ENCODE measurements around the gene PRM2. TPM values are rescaled to one million over a fixed set of nuclear protein-coding genes. Genes with fewer than 3 reads are reported as not detected.

The PRM2 gene
- total and polyA plus RNA-seq, 5 donors from 2014 or later: not detected

DNA sequence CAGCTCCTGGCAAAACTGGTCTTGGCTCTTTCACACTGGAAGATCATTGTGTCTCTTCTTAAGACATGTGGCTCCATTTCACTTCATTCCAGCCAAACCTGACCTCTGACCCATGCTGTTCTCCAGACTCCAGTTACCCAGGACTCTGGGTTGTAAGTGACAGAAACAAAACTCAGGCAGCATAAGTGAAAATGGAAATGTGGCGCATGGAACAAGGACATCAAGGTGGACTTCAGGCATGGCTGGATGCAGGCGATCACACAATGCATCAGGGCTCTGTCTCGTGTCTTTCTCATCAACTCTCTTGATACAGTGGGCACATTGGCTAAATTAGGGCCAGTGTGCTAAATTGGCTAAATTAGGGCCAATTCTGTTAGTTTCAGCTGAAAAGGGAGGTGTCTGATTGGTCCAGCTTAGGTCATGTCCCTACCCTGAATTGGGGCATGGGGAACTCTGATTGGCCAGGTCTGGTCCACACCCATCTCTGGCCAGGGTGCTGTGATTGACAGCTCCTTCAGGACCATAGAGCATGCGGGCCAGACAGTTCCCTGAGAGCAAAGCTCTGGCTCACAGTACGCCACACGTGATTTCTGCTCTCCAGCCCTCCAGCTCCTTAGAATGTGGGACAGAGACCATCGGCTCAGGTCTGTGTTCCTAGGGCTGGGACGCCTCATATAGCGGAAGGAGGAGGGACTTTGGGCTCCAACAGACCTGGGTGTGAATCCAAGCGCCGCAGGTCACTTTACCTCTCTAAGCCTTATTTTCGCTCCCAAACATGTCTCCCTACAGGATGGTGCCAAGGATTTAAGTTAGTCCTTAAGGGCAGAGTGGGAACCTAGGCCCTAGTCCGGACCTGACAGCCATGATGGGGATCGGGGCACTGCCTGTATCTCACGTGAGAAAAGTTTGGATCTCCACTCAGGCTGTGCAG is 37.7 kb downstream of the PRM2 start:
- ATAC-seq (ENCODE audit: low read depth in 2 of 2) (no peak), DNase-seq (no peak)
- Mint-ChIP-seq H3K27ac (no peak overlapping the region), H3K36me3 (no peaks in the 10 kb centered on the region), H3K4me1 (peaks cover 0 to 29% (median 20%) of the 10 kb centered on the region in 4 donors), H3K27me3 (no peaks in the 10 kb centered on the region), H3K4me3 (no peak overlapping the region), H3K9me3 (no peaks in the 10 kb centered on the region)
- H3K36me3 ChIP-seq (ENCODE audit: control insufficient read depth, insufficient read depth, low read length): no peaks in the 10 kb centered on the region
- no peak overlapping the region for H3K27ac ChIP-seq (ENCODE audit: insufficient read depth, low read length, poor library complexity, severe bottlenecking)
- no peak overlapping the region for H3K4me3 ChIP-seq (ENCODE audit: low read depth, low read length)
- H3K9me3 ChIP-seq (ENCODE audit: control insufficient read depth in 2 of 2, low read length in 2 of 2): no peaks in the 10 kb centered on the region
- peaks cover 21% of the 10 kb centered on the region for H3K4me1 ChIP-seq (ENCODE audit: control insufficient read depth, insufficient read depth, low read length, poor library complexity, severe bottlenecking)
- H3K27me3 ChIP-seq (ENCODE audit: control insufficient read depth, insufficient read depth, low read length): no peaks in the 10 kb centered on the region

- no peak overlapping the region for H3K4me3 ChIP-seq (ENCODE audit: low read depth, low read length)
- Mint-ChIP-seq H3K4me3 (no peak overlapping the region), H3K27me3 (peaks cover 5% of the 10 kb centered on the region), H3K27ac (peak overlapping the region in 1 of 3 donors; percentile 14), H3K4me1 (peaks cover 0 to 46% (median 31%) of the 10 kb centered on the region in 4 donors), H3K36me3 (no peaks in the 10 kb centered on the region), H3K9me3 (no peaks in the 10 kb centered on the region)
- H3K4me1 ChIP-seq (ENCODE audit: control insufficient read depth, insufficient read depth, low read length, poor library complexity, severe bottlenecking): peaks cover 36% of the 10 kb centered on the region
- H3K27me3 ChIP-seq (ENCODE audit: control insufficient read depth, insufficient read depth, low read length): no peaks in the 10 kb centered on the region
- ATAC-seq (ENCODE audit: low read depth in 2 of 2) (no peak), DNase-seq (no peak)
- no peaks in the 10 kb centered on the region for H3K9me3 ChIP-seq (ENCODE audit: control insufficient read depth in 2 of 2, low read length in 2 of 2)
- no peak overlapping the region for H3K27ac ChIP-seq (ENCODE audit: insufficient read depth, low read length, poor library complexity, severe bottlenecking)
- no peaks in the 10 kb centered on the region for H3K36me3 ChIP-seq (ENCODE audit: control insufficient read depth, insufficient read depth, low read length)
Observed at GRCh38 chr16:11236461-11237254, 39.6 kb downstream of the PRM2 start.

DNA sequence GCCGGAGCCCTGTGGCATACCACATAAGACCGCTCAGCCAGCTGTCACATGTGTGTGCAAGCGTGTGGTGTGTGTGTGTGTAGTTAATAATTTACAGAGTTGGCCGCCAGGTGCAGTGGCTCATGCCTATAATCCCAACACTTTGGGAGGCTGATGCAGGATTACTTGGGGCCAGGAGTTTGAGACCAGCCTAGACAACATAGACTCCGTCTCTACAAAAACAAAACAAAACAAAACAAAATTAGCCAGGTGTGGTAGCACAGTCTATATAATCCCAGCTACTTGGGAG is 40.6 kb downstream of the PRM2 start:
- peak overlapping the region; percentile 43 to 75 (median 58) for H3K27ac Mint-ChIP-seq

DNA sequence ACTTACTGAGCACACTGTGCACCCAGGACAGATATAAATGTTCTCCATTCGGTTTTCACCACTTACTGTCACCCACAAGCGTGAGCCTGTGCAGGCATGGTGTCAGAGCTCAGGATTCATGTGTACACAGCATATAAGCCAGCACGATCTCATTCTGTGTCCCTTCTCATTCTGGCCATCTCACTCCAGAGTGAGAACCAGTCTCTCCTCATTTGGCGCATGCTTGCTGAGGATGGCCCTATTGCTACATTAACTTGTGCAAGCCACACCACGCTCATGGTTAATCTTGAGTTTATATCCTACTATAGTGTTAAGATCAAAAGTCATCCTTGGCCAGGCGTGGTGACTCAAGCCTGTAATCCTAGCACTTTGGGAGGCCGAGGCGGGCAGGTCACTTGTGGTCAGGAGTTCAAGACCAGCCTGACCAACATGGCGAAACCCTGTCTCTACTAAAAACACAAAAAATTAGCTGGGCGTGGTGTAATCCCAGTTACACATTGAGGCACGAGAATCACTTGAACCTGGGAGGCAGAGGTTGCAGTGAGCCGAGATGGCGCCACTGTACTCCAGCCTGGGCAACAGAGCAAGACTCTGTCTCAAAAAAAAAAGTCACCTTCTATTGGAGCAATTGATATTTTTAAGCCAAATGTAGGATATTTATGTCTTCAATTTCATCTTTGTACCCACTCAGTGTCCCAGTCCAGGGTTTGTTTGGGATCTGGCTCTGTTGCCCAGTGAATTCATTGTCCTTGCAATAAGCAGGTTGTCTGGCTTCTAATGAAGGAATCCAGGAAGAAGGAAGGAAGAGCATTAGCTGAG is 41.2 kb downstream of the PRM2 start:
- no peaks in the 10 kb centered on the region for H3K36me3 Mint-ChIP-seq
- peaks cover 5 to 48% (median 33%) of the 10 kb centered on the region in 4 donors for H3K4me1 Mint-ChIP-seq
- no peaks in the 10 kb centered on the region for H3K36me3 ChIP-seq (ENCODE audit: control insufficient read depth, insufficient read depth, low read length)
- ATAC-seq (ENCODE audit: low read depth in 2 of 2): no peak
- H3K9me3 Mint-ChIP-seq: no peaks in the 10 kb centered on the region
- no peak for DNase-seq
- no peak overlapping the region for H3K4me3 ChIP-seq (ENCODE audit: low read depth, low read length)
- H3K4me1 ChIP-seq (ENCODE audit: control insufficient read depth, insufficient read depth, low read length, poor library complexity, severe bottlenecking): peaks cover 30% of the 10 kb centered on the region
- H3K4me3 Mint-ChIP-seq: peak overlapping the region in 1 of 4 donors; percentile 26
- no peak overlapping the region for H3K27ac ChIP-seq (ENCODE audit: insufficient read depth, low read length, poor library complexity, severe bottlenecking)
- peaks cover 5% of the 10 kb centered on the region for H3K27me3 Mint-ChIP-seq
- H3K27me3 ChIP-seq (ENCODE audit: control insufficient read depth, insufficient read depth, low read length): no peaks in the 10 kb centered on the region
- no peaks in the 10 kb centered on the region for H3K9me3 ChIP-seq (ENCODE audit: control insufficient read depth in 2 of 2, low read length in 2 of 2)
- peak overlapping the region; percentile 43 to 87 (median 75) for H3K27ac Mint-ChIP-seq

More for the DNA sequence above, 40.6 kb downstream of the PRM2 start:
- Histone ChIP-seq H3K9me3 (ENCODE audit: control insufficient read depth in 2 of 2, low read length in 2 of 2) (no peaks in the 10 kb centered on the region), H3K36me3 (ENCODE audit: control insufficient read depth, insufficient read depth, low read length) (no peaks in the 10 kb centered on the region), H3K27ac (ENCODE audit: insufficient read depth, low read length, poor library complexity, severe bottlenecking) (no peak overlapping the region), H3K27me3 (ENCODE audit: control insufficient read depth, insufficient read depth, low read length) (no peaks in the 10 kb centered on the region), H3K4me1 (ENCODE audit: control insufficient read depth, insufficient read depth, low read length, poor library complexity, severe bottlenecking) (peaks cover 32% of the 10 kb centered on the region), H3K4me3 (ENCODE audit: low read depth, low read length) (no peak overlapping the region)
- Mint-ChIP-seq H3K9me3 (no peaks in the 10 kb centered on the region), H3K4me3 (peak overlapping the region in 1 of 4 donors; percentile 26), H3K36me3 (no peaks in the 10 kb centered on the region), H3K27me3 (peaks cover 5% of the 10 kb centered on the region), H3K4me1 (peaks cover 5 to 53% (median 36%) of the 10 kb centered on the region in 4 donors)
- ATAC-seq (ENCODE audit: low read depth in 2 of 2): no peak
- DNase-seq: no peak

DNA sequence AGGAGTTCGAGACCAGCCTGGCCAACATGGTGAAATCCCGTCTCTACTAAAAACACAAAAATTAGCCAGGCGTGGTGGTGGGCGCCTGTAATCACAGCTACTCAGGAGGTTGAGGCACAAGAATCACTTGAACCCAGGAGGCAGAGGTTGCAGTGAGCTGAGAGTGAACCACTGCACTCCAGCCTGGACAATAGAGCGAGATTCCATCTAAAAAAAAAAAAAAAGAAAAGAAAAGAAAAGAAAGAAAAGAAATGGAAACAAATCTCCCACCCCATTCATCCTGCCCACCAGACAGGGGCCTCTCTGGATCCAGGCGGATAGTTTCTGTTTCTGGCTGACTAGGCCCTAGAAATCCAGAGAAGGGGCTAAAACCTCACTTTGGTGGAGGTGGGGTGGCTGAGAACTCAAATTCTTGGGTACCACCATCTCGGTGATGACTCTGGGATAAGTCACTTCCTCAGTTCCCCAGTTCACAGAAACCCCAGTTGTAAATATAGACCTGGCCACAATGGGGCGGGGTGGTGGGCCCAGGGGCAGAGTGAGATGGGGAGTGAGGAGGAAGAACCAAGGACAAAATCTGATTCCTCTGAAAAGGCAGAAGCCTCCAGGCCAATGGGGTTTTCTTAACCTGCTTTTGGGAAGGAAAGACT is 42.4 kb downstream of the PRM2 start:
- Mint-ChIP-seq H3K4me1 (peaks cover 5 to 55% (median 35%) of the 10 kb centered on the region in 4 donors), H3K36me3 (no peaks in the 10 kb centered on the region), H3K9me3 (no peaks in the 10 kb centered on the region), H3K27me3 (peaks cover 5% of the 10 kb centered on the region), H3K4me3 (peak overlapping the region; percentile 71 to 88 (median 76)), H3K27ac (peak overlapping the region; percentile 93 to 99 (median 96))
- Histone ChIP-seq H3K9me3 (ENCODE audit: control insufficient read depth in 2 of 2, low read length in 2 of 2) (no peaks in the 10 kb centered on the region), H3K4me1 (ENCODE audit: control insufficient read depth, insufficient read depth, low read length, poor library complexity, severe bottlenecking) (peaks cover 34% of the 10 kb centered on the region), H3K36me3 (ENCODE audit: control insufficient read depth, insufficient read depth, low read length) (no peaks in the 10 kb centered on the region), H3K27ac (ENCODE audit: insufficient read depth, low read length, poor library complexity, severe bottlenecking) (peak overlapping the region; percentile 91), H3K27me3 (ENCODE audit: control insufficient read depth, insufficient read depth, low read length) (no peaks in the 10 kb centered on the region), H3K4me3 (ENCODE audit: low read depth, low read length) (peak overlapping the region; percentile 31)
- ATAC-seq (ENCODE audit: low read depth in 2 of 2) (no peak), DNase-seq (peak in 1 of 3 donors; percentile 80)

DNA sequence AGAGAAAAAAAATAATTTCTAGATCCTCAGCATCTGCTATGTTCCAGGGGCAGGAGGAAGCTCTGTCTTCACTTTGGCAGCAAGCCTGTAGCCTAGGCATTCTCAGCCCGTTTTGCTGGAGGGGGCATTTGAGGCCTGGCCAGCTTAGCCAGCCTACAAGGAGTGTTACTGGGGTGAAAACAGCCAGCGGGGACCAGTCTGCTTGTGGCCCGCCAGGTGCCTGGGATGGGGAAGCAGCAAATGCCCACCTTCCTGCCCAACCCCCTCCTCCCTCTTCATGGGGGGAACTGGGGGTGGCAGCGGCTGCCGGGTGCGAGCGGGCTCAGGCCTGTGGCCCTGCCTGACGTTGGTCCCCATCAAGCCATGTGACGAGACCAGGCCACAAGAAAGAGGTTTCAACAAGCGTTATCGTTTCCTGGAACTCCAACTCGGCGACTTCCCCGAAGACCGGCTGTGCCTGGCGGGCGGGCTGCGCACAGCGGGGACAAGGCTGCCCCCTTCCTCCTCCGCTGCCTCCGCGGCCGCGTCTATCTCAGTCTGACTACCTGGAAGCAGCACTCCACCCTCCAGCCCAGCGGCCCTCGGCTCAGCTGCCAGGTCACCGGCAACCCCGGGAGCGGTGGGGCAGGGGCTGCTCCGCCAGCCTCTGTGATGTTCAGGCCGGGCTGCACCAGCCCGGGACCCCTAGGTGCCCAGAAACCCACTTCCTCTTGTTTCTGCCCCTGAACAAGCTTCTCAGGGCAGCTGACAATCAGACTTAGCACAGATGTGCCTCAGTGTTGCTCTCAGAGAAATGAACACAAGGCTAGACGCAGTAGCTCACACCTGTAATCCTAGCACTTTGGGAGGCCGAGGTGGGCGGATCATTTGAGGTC is 43.2 kb downstream of the PRM2 start:
- H3K9me3 Mint-ChIP-seq: no peaks in the 10 kb centered on the region
- peak overlapping the region; percentile 93 to 99 (median 96) for H3K27ac Mint-ChIP-seq
- Histone ChIP-seq H3K36me3 (ENCODE audit: control insufficient read depth, insufficient read depth, low read length) (no peaks in the 10 kb centered on the region), H3K9me3 (ENCODE audit: control insufficient read depth in 2 of 2, low read length in 2 of 2) (no peaks in the 10 kb centered on the region), H3K4me3 (ENCODE audit: low read depth, low read length) (no peak overlapping the region), H3K27ac (ENCODE audit: insufficient read depth, low read length, poor library complexity, severe bottlenecking) (peak overlapping the region; percentile 91), H3K27me3 (ENCODE audit: control insufficient read depth, insufficient read depth, low read length) (no peaks in the 10 kb centered on the region), H3K4me1 (ENCODE audit: control insufficient read depth, insufficient read depth, low read length, poor library complexity, severe bottlenecking) (peaks cover 34% of the 10 kb centered on the region)
- no peaks in the 10 kb centered on the region for H3K36me3 Mint-ChIP-seq
- DNase-seq (peak; percentile 61 to 99 (median 80)), ATAC-seq (ENCODE audit: low read depth in 2 of 2) (peak; percentile 84 to 85)
- peaks cover 5 to 61% (median 39%) of the 10 kb centered on the region in 4 donors for H3K4me1 Mint-ChIP-seq
- H3K4me3 Mint-ChIP-seq: peak overlapping the region; percentile 71 to 88 (median 76)
- peaks cover 5% of the 10 kb centered on the region for H3K27me3 Mint-ChIP-seq

Data from CD4-positive, CD25-positive, alpha-beta regulatory T cell (primary cell).